NCI-H1092 (cell line): Measurements from ENCODE around the gene CENPO.

Experiments
- DNase-seq: peaks from one replicate; lab custom pipeline; 2025; lab: John Stamatoyannopoulos, UW

CENPO gene

GRCh38 chr2:24792874-24793760 lies at the start of gene CENPO, which contains the start of gene PTRHD1:
CENPO (plus strand) TSS chr2:24793425; CDS start chr2:24793920, 495 bp downstream.
PTRHD1 (minus strand) TSS chr2:24793391; CDS start chr2:24793377, 14 bp downstream.
- peak; percentile 91 for DNase-seq

DNA sequence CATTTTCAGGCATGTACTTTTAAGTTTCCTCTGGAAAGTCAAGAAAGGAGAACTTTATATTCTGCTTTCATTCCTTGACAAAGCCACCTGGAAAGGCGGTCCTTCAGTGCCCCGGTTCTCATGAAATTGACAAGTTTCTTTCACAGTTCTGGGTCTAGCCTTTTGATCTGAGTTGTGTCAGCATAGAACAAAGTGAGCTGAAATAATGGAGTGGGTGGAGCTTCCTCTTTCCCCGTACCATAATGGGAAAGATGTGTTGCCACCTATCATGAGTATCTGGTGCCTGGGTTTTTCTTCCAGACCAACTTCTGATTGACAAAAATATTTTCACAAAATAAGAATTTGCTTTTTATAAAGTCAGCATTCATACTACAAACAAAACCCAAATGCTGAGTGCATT lies 49.3 kb upstream of the CENPO start:
- no peak for DNase-seq

GRCh38 chr2:24744356-24744755 lies 48.9 kb upstream of the CENPO start:
- no peak for DNase-seq

DNA sequence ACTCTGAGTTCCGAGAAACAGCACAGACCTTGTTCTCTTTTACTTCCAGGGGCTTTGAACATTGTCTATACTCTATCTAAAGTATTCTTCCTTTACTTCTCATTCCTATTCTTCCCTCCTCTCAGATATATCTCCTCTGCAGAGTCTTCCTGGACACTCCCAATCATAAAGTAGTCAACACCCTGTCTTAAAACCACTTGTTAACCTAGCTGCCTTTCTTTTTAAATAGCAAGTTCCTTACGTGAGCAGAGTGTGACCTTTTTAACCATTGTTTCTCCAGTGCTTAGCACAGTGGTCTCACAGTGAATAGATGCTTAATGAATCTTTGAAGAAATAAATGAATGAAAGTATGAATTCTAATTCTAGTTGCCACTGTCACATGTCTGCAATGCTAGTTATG lies 47.4 kb upstream of the CENPO start:
- no peak for DNase-seq

- no peak for DNase-seq
Observed at GRCh38 chr2:24747299-24747698, 45.9 kb upstream of the CENPO start.

DNA sequence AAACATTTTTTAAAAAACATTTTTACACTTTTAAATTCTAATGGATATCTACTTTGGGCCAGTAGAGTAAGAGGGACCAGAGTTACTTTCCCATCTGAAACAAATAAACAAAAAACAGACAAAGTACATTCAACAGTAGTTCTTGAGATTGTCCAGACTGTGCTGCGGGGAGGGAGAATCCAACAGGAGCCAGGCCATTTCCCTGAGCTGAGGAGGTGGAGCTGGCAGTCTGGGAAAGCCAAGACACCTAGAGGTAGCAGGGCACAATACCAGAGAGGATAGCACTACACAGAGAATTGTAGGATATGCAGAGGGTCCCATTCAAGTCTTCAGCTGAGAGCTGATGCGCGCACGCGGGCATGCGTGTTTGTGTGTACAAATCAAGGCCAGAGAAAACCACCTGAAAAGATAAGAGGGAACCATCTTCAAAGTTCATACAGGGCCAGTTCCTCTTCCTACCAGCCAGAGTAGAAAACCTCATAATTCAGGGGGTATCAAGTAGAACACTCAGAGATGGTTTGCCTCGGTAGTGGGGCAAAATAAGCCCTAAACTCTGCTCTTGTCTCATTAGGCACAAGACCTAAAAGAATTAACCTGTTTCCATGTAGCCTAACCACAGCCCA lies 44.0 kb upstream of the CENPO start:
- no peak for DNase-seq

DNA sequence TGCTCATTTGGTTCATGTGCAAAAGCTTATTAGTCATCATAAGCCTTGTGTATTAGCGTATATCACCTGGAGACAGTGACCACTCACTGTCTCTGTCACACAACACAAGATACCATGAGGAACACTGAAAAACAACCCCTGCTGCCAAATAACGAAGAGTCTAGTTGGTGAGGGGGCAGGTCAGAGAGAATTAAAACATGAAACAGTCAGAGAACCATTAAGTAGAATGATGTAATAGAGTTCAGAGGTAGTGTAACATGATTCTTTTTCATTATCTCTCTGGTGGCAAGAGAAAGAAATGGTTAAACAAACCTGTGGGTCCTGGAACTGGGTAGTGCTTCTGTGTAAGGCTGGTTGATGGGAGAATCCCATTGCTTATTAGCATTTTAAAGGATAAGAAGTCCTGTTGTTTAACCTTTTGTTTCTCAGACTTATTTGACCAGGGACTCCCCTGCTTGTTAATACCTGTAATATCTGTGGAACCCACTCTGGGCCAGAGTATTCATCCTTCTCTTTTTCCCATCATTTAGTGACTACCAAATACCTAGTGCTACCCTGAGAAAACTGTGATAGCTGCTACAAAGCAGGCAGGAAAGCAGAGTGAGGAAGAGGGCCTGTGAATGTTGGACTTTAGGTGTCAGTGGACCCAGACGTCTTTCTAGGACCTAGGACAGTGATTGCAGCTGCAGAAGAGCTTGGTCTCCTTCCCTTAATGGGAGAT lies 38.1 kb upstream of the CENPO start:
- no peak for DNase-seq

DNA sequence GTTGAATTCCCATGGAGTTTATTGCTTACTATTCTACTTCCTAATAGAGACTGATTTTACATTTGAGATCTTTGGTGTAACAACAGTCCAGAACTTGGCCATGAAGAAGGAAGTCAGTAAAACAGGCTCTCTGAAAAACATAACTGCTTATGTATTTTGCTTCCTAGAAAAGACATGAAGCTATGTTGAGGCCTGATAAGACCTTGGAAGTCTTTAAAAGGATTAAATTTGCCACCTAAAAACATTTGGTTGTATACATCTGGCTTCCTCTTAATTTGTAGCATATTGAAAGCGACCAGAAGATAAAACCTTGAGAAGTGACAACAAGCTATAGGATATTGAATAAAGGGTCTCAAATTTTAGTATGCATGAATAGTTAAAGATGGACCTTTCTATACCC lies 36.4 kb upstream of the CENPO start:
- no peak for DNase-seq

DNA sequence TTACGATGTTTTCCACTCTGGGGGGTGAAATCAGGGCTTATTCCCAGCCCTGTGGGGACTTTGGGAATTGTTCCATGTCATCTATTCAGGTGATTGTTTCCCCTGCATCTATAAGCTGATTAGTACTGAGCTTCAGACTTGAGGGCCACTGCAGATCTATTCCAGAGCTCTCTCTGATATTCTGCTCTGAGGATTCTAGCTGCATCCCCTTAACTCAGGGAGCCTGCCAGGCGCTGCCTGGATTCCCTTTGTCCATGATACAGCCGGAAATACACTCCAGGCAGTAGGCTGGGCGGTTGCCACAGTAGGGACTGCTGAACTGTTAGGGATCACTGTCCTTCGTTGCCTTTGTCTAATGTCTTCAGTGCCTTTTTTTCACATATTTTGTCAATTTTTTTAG lies 31.4 kb upstream of the CENPO start:
- DNase-seq = no peak

DNA sequence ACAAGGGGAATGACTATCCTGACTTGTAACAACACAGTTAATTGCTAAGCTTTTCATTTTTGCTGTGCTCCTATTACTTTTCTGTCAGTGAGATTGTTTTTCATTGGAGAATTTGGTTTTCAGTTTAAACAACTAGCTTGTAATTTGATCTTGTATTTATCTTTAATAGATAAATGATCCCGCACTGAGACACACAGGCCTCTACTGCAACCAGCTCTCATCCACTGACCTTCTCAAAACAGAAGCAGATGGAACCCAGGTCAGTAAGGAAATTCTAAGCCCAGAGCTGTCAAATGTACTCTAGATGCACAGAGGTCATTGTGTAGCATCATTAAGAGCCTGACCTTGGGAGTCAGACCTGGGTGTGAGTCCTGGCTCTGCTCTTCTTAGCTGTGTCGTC lies 30.7 kb upstream of the CENPO start:
- no peak for DNase-seq

DNA sequence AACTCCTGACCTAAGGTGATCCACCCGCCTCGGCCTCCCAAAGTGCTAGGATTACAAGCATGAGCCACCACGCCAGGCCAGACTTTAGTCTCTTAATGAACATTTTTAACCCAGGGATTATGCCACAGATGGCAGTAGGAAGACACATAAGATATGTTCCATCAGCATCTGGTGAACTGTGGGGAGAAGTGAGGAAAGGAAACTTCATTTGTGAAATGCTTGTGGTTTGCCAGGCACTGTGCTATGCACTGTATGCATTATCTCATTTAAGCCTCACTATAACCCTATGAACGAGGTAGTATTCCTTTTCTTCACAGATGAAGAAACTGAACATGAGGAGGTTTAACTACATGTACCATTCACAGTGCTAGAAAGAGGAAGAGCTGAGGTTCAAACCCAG lies 29.4 kb upstream of the CENPO start:
- no peak for DNase-seq

- no peak for DNase-seq
Observed at GRCh38 chr2:24766609-24767008, 26.6 kb upstream of the CENPO start.

DNA sequence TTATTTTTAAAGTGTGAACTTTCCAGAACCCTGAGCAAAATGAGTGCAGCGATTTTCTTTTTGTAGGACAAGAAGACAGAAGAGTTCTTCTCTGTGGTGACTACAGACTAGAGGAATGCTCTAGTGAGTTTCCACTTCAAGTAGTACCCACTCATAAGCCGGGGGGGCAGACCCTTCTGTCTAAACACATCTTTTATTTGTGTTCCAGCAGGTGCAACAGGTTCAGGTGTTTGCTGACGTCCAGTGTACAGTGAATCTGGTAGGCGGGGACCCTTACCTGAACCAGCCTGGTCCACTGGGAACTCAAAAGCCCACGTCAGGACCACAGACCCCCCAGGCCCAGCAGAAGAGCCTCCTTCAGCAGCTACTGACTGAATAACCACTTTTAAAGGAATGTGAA lies 25.2 kb upstream of the CENPO start:
- no peak for DNase-seq

DNA sequence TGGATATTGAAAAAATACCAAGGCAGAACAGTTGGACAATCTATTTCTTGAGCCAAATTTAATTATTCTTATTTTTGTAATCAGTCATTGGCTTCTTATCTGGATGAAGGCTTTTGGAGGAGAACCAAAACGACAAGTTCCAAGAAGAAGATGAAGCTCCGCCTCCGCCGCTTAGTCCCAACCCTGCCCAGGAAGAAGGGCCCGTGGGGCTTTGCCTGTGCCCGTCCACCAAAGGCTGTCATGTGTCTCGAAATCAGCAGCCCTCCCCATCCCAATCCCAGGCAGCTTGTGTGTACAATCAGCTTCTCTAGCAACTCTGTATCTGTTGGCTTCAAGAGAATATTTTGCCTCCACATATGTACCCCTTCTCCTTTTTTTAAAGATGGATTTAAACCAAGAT lies 24.6 kb upstream of the CENPO start:
- no peak for DNase-seq

GRCh38 chr2:24771061-24771460 lies 22.2 kb upstream of the CENPO start:
- DNase-seq = no peak

- DNase-seq = no peak
Observed at GRCh38 chr2:24771764-24772586, 21.2 kb upstream of the CENPO start.

DNA sequence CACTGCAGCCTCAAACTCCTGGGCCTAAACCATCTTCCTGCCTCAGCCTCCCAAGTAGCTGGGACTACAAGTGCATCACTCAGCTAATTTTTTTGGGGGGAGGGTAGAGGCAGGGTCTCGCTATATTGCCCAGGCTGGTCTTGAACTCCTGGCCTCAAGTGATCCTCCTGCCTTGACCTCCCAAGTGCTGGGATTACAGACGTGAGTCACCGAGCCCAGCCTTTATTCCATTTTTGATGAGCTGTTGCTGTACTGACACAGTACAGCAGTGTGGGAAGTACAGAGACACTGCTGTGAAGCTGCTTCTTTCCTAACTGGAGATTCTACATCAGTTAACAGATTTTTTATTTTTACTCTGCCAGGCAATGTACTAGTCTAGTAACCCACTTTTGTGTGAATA lies 18.9 kb upstream of the CENPO start:
- DNase-seq = no peak

GRCh38 chr2:24779116-24779515 lies 14.1 kb upstream of the CENPO start:
- no peak for DNase-seq

- DNase-seq = no peak
Observed at GRCh38 chr2:24783641-24784040, 9.6 kb upstream of the CENPO start.

- peak; percentile 62 for DNase-seq
Observed at GRCh38 chr2:24785671-24786321, 7.4 kb upstream of the CENPO start.

GRCh38 chr2:24787532-24787931 lies 5.7 kb upstream of the CENPO start:
- no peak for DNase-seq
